BLaER1 treated with 17β-estradiol and CSF1 and Interleukin-3, amounts not matched to agents 10 nM and 100 nM (cell line): Measurements from ENCODE around the gene TMEM212.

Experiments
- H3K27ac ChIP-seq, 11 experiments: shearing (Covaris generic); formaldehyde crosslinking; 2 replicates each; pipeline ENCODE4 v1.8.1; 2022
- H3K27me3 ChIP-seq, 11 experiments: shearing (Covaris generic); formaldehyde crosslinking; 2 replicates each; pipeline ENCODE4 v1.8.1; 2022
- H3K36me3 ChIP-seq, 11 experiments: shearing (Covaris generic); formaldehyde crosslinking; 2 replicates each; pipeline ENCODE4 v1.8.1; 2022
- H3K4me1 ChIP-seq, 10 experiments: shearing (Covaris generic); formaldehyde crosslinking; 2 replicates each; pipeline ENCODE4 v1.8.1; 2022
- H3K4me2 ChIP-seq, 11 experiments: shearing (Covaris generic); formaldehyde crosslinking; 2 replicates each; pipeline ENCODE4 v1.8.1; 2022
- H3K4me3 ChIP-seq, 10 experiments: shearing (Covaris generic); formaldehyde crosslinking; 2 replicates each; pipeline ENCODE4 v1.8.1; 2022
- H3K9ac ChIP-seq, 11 experiments: shearing (Covaris generic); formaldehyde crosslinking; 2 replicates each; pipeline ENCODE4 v1.8.1; 2022
- H3K9me3 ChIP-seq, 11 experiments: shearing (Covaris generic); formaldehyde crosslinking; replicated peaks in 1 of 11; 2 replicates each; pipeline ENCODE4 v1.8.1; 2022
- H4K20me1 ChIP-seq, 11 experiments: shearing (Covaris generic); formaldehyde crosslinking; 2 replicates each; pipeline ENCODE4 v1.8.1; 2022
- Cebpa-rat ChIP-seq, 11 experiments: shearing (Covaris generic); IDR thresholded peaks; 2 replicates each; pipeline ENCODE4 v1.8.1; 2022

Gene TMEM212

DNA sequence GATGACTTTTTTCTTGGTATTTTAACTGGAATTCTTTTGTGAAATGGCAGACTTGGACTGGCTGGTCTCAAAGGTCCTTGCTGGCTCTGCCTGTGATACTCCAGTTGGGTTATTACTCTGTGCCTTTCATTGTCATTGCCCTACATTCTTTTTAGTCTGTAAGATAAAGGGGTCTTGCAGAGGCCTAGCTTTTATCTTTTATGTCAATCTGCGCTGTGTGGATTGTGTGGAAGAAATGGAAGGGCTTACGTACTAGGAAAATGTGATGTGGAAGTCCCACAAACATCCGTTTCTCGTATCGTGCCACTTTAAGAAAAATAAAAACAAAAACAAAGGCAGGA lies 8.7 kb upstream of the TMEM212 start:
- Histone ChIP-seq H3K4me3 (no peak overlapping the region), H3K9me3 (no peaks in the 10 kb centered on the region), H3K4me2 (peak overlapping the region in 7 of 11 experiments; percentile 8 to 72 (median 23); a peak in 11 of 22 replicates), H3K4me1 (peaks cover 31 to 72% (median 42%) of the 10 kb centered on the region in 10 experiments), H4K20me1 (no peaks in the 10 kb centered on the region), H3K36me3 (no peaks in the 10 kb centered on the region), H3K27me3 (no peaks in the 10 kb centered on the region), H3K27ac (peak overlapping the region in 5 of 11 experiments; percentile 5 to 66 (median 58); a peak in 7 of 22 replicates), H3K9ac (peak overlapping the region in 1 of 11 experiments; percentile 39; a peak in 2 of 22 replicates)
- no peak for TF ChIP-seq Cebpa-rat (IDR thresholded peaks at IDR 0.05)

DNA sequence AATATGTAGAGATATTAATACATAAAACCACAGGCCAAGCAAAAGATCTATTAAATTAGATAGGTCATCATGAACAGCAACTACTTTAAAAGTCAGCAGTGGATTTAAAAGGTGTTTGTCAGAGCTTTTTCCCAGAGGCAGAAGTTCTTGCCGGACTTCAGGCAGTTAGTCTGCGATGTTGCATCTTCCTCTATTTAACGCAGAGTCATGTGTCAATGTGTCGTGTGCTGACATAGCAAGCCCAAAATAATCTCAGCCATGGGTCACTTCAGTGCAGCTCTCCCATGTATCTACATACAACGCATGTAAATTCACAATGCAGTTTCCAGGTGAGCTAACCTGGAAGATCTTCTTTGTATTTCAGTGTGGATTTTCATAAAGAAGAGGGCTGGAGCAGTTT lies 8.0 kb upstream of the TMEM212 start:
- H3K36me3 ChIP-seq: no peaks in the 10 kb centered on the region
- H4K20me1 ChIP-seq: no peaks in the 10 kb centered on the region
- peaks cover 24 to 66% (median 35%) of the 10 kb centered on the region in 10 experiments for H3K4me1 ChIP-seq
- peak overlapping the region in 2 of 11 experiments; percentile 39 to 40; a peak in 2 of 22 replicates for H3K9ac ChIP-seq
- H3K4me2 ChIP-seq: peak overlapping the region in 4 of 11 experiments; percentile 18 to 72 (median 54); a peak in 8 of 22 replicates
- TF ChIP-seq Cebpa-rat (IDR thresholded peaks at IDR 0.05): no peak
- no peaks in the 10 kb centered on the region for H3K27me3 ChIP-seq
- H3K27ac ChIP-seq: peak overlapping the region in 4 of 11 experiments; percentile 40 to 66 (median 58); a peak in 6 of 22 replicates
- H3K9me3 ChIP-seq: no peaks in the 10 kb centered on the region
- no peak overlapping the region for H3K4me3 ChIP-seq

DNA sequence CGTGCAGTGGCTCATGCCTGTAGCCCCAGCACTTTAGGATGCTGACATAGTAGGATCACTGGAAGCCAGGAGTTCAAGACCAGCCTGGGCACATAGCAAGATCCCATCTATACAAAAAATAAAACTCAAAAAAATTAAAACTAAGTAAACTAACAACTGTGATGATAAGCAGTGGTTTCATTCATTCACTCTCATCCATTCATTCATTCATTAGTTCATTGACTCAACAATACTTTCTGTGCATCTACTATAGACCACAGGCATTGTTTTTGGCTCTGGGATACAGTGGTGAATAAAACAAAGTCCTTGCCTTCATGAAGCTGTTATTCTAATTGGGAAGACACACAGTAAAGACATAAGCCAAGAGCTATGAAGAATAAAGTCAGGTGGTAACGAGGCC lies 7.5 kb upstream of the TMEM212 start:
- Histone ChIP-seq H3K36me3 (no peaks in the 10 kb centered on the region), H3K4me2 (peak overlapping the region in 4 of 11 experiments; percentile 18 to 72 (median 54); a peak in 8 of 22 replicates), H3K4me1 (peaks cover 27 to 64% (median 36%) of the 10 kb centered on the region in 10 experiments), H3K9me3 (no peaks in the 10 kb centered on the region), H3K4me3 (no peak overlapping the region), H4K20me1 (no peaks in the 10 kb centered on the region), H3K27ac (peak overlapping the region in 4 of 11 experiments; percentile 40 to 66 (median 58); a peak in 6 of 22 replicates), H3K27me3 (no peaks in the 10 kb centered on the region), H3K9ac (peak overlapping the region in 1 of 11 experiments; percentile 40; a peak in 1 of 22 replicates)
- no peak for TF ChIP-seq Cebpa-rat (IDR thresholded peaks at IDR 0.05)

- Histone ChIP-seq H3K27me3 (no peaks in the 10 kb centered on the region), H3K9ac (no peak overlapping the region), H3K36me3 (no peaks in the 10 kb centered on the region), H3K9me3 (no peaks in the 10 kb centered on the region), H3K4me1 (peaks cover 39 to 73% (median 48%) of the 10 kb centered on the region in 10 experiments), H3K4me2 (peak overlapping the region in 4 of 11 experiments; percentile 2 to 72 (median 36); a peak in 4 of 22 replicates), H3K27ac (no peak overlapping the region), H4K20me1 (no peaks in the 10 kb centered on the region), H3K4me3 (no peak overlapping the region)
- TF ChIP-seq Cebpa-rat (IDR thresholded peaks at IDR 0.05): no peak
Observed at GRCh38 chr3:171836855-171837254, 6.3 kb upstream of the TMEM212 start.

GRCh38 chr3:171837698-171838097 lies 5.5 kb upstream of the TMEM212 start:
- H3K27me3 ChIP-seq: no peaks in the 10 kb centered on the region
- TF ChIP-seq Cebpa-rat (IDR thresholded peaks at IDR 0.05): no peak
- no peaks in the 10 kb centered on the region for H3K36me3 ChIP-seq
- H4K20me1 ChIP-seq: no peaks in the 10 kb centered on the region
- H3K4me3 ChIP-seq: no peak overlapping the region
- no peaks in the 10 kb centered on the region for H3K9me3 ChIP-seq
- H3K27ac ChIP-seq: peak overlapping the region in 2 of 11 experiments; percentile 9 to 42; a peak in 4 of 22 replicates
- no peak overlapping the region for H3K9ac ChIP-seq
- H3K4me1 ChIP-seq: peaks cover 43 to 74% (median 50%) of the 10 kb centered on the region in 10 experiments
- H3K4me2 ChIP-seq: peak overlapping the region; percentile 58 to 80 (median 76); a peak in 18 of 22 replicates

DNA sequence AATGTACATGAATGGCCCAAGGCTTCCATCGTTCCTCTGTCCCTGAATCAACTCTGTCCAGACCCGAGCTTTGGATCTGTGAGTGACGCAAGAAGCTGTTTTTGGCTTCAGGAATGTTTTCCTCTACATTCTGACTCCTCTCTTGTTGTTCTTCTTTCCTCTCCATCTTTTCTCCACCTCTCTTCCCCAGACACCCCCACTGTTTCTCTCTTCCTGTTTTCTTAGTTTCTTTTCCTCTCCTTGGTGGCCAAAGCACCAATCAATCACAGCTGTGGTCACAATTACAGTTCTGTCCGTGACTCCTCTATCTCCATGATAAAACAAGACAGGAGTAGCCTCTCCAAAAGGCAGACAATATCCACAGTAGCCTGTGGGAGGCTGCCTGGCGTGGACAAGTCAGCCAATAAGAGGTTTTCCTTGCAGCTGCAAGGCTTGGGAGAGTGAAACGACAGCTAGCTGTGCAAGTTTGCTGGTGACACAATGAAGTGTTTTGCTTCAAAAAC lies 4.9 kb upstream of the TMEM212 start:
- Histone ChIP-seq H4K20me1 (no peaks in the 10 kb centered on the region), H3K27ac (peak overlapping the region in 4 of 11 experiments; percentile 9 to 47 (median 30); a peak in 7 of 22 replicates), H3K9me3 (no peaks in the 10 kb centered on the region; a peak in 1 of 22 replicates), H3K27me3 (no peaks in the 10 kb centered on the region), H3K4me3 (0 out of 20 replicates have a peak overlapping the region, but pooled peaks of 1 of the 10 experiments have one; percentile 5), H3K36me3 (no peaks in the 10 kb centered on the region), H3K4me2 (peak overlapping the region; percentile 58 to 80 (median 76)), H3K9ac (no peak overlapping the region; a peak in 1 of 22 replicates), H3K4me1 (peaks cover 43 to 80% (median 51%) of the 10 kb centered on the region in 10 experiments)
- no peak for TF ChIP-seq Cebpa-rat (IDR thresholded peaks at IDR 0.05)

- Histone ChIP-seq H3K27ac (no peak overlapping the region), H3K4me3 (no peak overlapping the region), H3K27me3 (no peaks in the 10 kb centered on the region), H3K36me3 (no peaks in the 10 kb centered on the region), H3K4me2 (peak overlapping the region in 9 of 11 experiments; percentile 58 to 80 (median 76); a peak in 13 of 22 replicates), H3K9me3 (peaks cover 0 to 6% (median 4%) of the 10 kb centered on the region in 11 experiments; a peak in 8 of 22 replicates), H3K4me1 (peaks cover 40 to 73% (median 47%) of the 10 kb centered on the region in 10 experiments), H4K20me1 (no peaks in the 10 kb centered on the region), H3K9ac (no peak overlapping the region)
- TF ChIP-seq Cebpa-rat (IDR thresholded peaks at IDR 0.05): no peak
Observed at GRCh38 chr3:171839270-171839669, 3.9 kb upstream of the TMEM212 start.

DNA sequence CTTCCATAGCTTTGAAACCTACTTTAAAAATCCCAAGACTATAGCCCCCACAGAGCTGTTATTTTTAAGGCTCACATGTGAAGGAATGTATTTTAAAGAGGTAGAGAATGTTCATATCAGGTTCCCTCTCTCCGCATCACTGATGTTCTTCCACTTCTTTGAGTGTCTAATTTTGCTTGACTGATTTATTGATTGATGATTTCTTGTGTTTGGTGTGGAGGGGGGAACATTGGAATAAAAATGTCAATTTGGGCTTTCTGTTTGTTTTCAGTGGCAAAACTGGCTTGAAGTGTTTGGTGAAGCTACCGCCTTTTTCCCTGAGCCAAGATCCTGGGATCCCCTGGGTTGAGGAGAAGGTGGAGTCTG lies 2.7 kb upstream of the TMEM212 start:
- no peaks in the 10 kb centered on the region for H3K36me3 ChIP-seq
- TF ChIP-seq Cebpa-rat (IDR thresholded peaks at IDR 0.05): no peak
- peak overlapping the region; percentile 23 to 74 (median 44) for H3K4me2 ChIP-seq
- peaks cover 36 to 71% (median 47%) of the 10 kb centered on the region in 10 experiments for H3K4me1 ChIP-seq
- H3K4me3 ChIP-seq: no peak overlapping the region
- 0 out of 22 replicates have a peak overlapping the region, but pooled peaks of 1 of the 11 experiments have one; percentile 4 for H3K9ac ChIP-seq
- H3K9me3 ChIP-seq: peaks cover 0 to 12% (median 7%) of the 10 kb centered on the region in 11 experiments; a peak in 8 of 22 replicates
- no peaks in the 10 kb centered on the region for H3K27me3 ChIP-seq
- peak overlapping the region in 3 of 11 experiments; percentile 23 to 45 (median 30); a peak in 2 of 22 replicates for H3K27ac ChIP-seq
- H4K20me1 ChIP-seq: no peaks in the 10 kb centered on the region

DNA sequence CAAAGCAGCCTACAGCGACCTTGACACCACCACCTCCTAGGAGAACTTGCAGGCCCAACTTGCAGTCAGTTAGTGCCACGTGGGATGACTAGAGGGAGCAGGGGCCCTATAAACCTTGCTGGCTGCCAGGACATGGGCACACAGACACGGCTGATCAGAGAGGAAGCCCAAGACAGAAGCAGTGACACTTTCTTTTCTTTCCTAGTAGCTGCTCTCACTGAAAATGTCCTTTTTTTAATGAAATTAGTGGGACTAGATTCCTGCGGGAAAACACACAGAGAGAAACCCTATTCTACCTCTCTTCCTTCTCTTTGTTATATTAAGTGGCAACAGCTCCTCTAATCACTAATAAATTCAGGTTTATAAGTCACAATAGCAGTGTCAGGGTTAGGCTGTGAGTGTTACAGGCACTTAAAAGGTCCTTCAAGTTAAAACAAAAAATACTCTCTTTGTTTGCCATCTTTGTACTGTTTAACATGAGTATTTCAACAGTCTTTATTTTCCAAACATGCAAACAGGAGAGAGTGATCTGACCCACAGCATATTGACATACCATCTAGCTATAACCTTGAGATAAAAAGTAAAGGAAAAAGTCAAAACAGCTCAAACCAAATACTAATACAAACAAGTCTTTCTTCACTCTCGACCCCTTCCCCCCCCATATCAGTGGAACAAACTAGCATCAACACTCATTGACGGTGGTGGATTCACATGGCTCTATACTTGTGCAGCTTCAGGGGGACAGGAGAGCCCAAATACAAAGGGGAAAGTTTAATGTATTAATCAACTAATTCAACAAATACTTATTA lies 2.1 kb upstream of the TMEM212 start:
- H3K9ac ChIP-seq: peak overlapping the region in 1 of 11 experiments; percentile 4; a peak in 1 of 22 replicates

More for the DNA sequence above, 2.1 kb upstream of the TMEM212 start:
- TF ChIP-seq Cebpa-rat (IDR thresholded peaks at IDR 0.05): no peak
- no peaks in the 10 kb centered on the region for H3K36me3 ChIP-seq
- H3K9me3 ChIP-seq: peaks cover 0 to 14% (median 7%) of the 10 kb centered on the region in 11 experiments; a peak in 8 of 22 replicates
- no peak overlapping the region for H3K4me3 ChIP-seq
- H3K27ac ChIP-seq: peak overlapping the region in 3 of 11 experiments; percentile 23 to 45 (median 30); a peak in 4 of 22 replicates
- H4K20me1 ChIP-seq: no peaks in the 10 kb centered on the region
- H3K4me2 ChIP-seq: peak overlapping the region; percentile 27 to 74 (median 44)
- peaks cover 40 to 77% (median 49%) of the 10 kb centered on the region in 10 experiments for H3K4me1 ChIP-seq
- no peaks in the 10 kb centered on the region for H3K27me3 ChIP-seq
